H1 (cell line): ENCODE data around the gene TTC3. TPM values are rescaled to one million over a fixed set of nuclear protein-coding genes. Genes with fewer than 3 reads are reported as not detected.

Experiments used
- CTCF ChIA-PET: fragments of 300-600 bp; sonication (Branson Sonifier 250); formaldehyde crosslinking; loops from one replicate; lab custom pipeline; 2021; ENCODE audit not compliant: partially characterized antibody; lab: Charles Lee
- POLR2A ChIA-PET: fragments of 300-600 bp; sonication (Branson Sonifier 250); formaldehyde crosslinking; loops from one replicate; lab custom pipeline; 2021; ENCODE audit warnings: inconsistent platforms; ENCODE audit not compliant: partially characterized antibody; lab: Charles Lee
- DNase-seq, 2 experiments: peaks; one replicate each; pipeline versions ENCODE4 v3.0.0 to v3.0.0-alpha.2; 2010 to 2022; ENCODE audit warnings: low spot score in 2 of 2, low read depth in 1 of 2, mixed read lengths in 1 of 2
- FAIRE-seq: peaks from 2 replicates; lab custom pipeline; 2011; peaks lifted over from hg19 to GRCh38; lab: Jason Lieb, UNC
- H2AFZ ChIP-seq: 2 replicates; pipeline ENCODE4 v1.8.1; 2012; ENCODE audit warnings: low read length, inconsistent platforms
- H2AK5ac ChIP-seq: 2 replicates; pipeline ENCODE4 v1.6.1; 2013; ENCODE audit warnings: low read depth, low read length
- H2BK120ac ChIP-seq: replicated peaks from 2 replicates; pipeline ENCODE3; 2013; ENCODE audit warnings: low read depth, low read length, inconsistent platforms
- H2BK12ac ChIP-seq: 2 replicates; pipeline ENCODE4 v1.6.1; 2013; ENCODE audit warnings: low read depth, low read length
- H2BK15ac ChIP-seq: 2 replicates; pipeline ENCODE4 v1.6.1; 2013; ENCODE audit warnings: low read length
- H2BK20ac ChIP-seq: 2 replicates; pipeline ENCODE4 v1.6.1; 2013; ENCODE audit warnings: low read length
- H2BK5ac ChIP-seq: 2 replicates; pipeline ENCODE4 v1.6.1; 2013; ENCODE audit warnings: low read depth, low read length
- H3K14ac ChIP-seq: 2 replicates; pipeline ENCODE4 v1.6.1; 2013; ENCODE audit warnings: inconsistent platforms; ENCODE audit not compliant: insufficient read length
- H3K18ac ChIP-seq: 2 replicates; pipeline ENCODE4 v1.6.1; 2013; ENCODE audit warnings: low read length; ENCODE audit errors: extremely low read depth
- H3K23ac ChIP-seq: 2 replicates; pipeline ENCODE4 v1.6.1; 2013; ENCODE audit warnings: inconsistent platforms; ENCODE audit not compliant: insufficient read length
- H3K23me2 ChIP-seq: 2 replicates; pipeline ENCODE4 v1.6.1; 2013; ENCODE audit warnings: low read depth, low read length
- H3K27ac ChIP-seq: 2 replicates; pipeline ENCODE4 v1.6.1; 2011; ENCODE audit warnings: low read depth, low read length, inconsistent platforms
- H3K27me3 ChIP-seq, 4 experiments: replicated peaks in 1 of 4; 1 replicate in 1 of 4; 2 replicates in 3 of 4; pipeline versions ENCODE4 v1.6.1 to v1.8.1; 2011 to 2013; ENCODE audit warnings: low read length in 3 of 4, mild to moderate bottlenecking in 3 of 4, inconsistent platforms in 2 of 4, mixed read lengths in 2 of 4, moderate library complexity in 1 of 4; ENCODE audit not compliant: control insufficient read depth in 3 of 4, insufficient read depth in 3 of 4; ENCODE audit errors: extremely low read depth in 1 of 4
- H3K36me3 ChIP-seq, 4 experiments: 2 replicates each; pipeline versions ENCODE4 v1.6.1 to v1.8.1; 2011 to 2013; ENCODE audit warnings: mild to moderate bottlenecking in 4 of 4, low read length in 3 of 4, moderate library complexity in 2 of 4, control low read depth in 1 of 4, inconsistent platforms in 1 of 4; ENCODE audit not compliant: insufficient read depth in 4 of 4, control insufficient read depth in 2 of 4
- H3K4ac ChIP-seq: replicated peaks from 2 replicates; pipeline ENCODE3; 2013; ENCODE audit warnings: low read length, low read depth, mixed read lengths, inconsistent platforms; ENCODE audit not compliant: insufficient read length
- H3K4me1 ChIP-seq, 4 experiments: replicated peaks in 1 of 4; 1 replicate in 1 of 4; 2 replicates in 3 of 4; pipeline versions ENCODE4 v1.6.1 to v1.8.1; 2011 to 2013; ENCODE audit warnings: low read length in 3 of 4, inconsistent platforms in 2 of 4, mixed read lengths in 1 of 4; ENCODE audit not compliant: insufficient read depth in 4 of 4, control insufficient read depth in 3 of 4
- H3K4me2 ChIP-seq, 2 experiments: 2 replicates each; pipeline versions ENCODE4 v1.6.1 to v1.8.1; 2011 to 2013; ENCODE audit warnings: low read depth in 2 of 2, low read length in 2 of 2, control low read depth in 1 of 2, inconsistent platforms in 1 of 2, mild to moderate bottlenecking in 1 of 2; ENCODE audit not compliant: insufficient read depth in 1 of 2
- H3K4me3 ChIP-seq, 4 experiments: fragments of 200-600, 300-600 bp in 1 of 4; sonication (generic), shearing (Covaris generic), sonication (Bioruptor Twin) in 1 of 4; 2 replicates each; pipeline versions ENCODE4 v1.5.1 to v1.8.1; 2011 to 2016; ENCODE audit warnings: low read length in 4 of 4, low read depth in 3 of 4, control low read depth in 2 of 4, inconsistent platforms in 2 of 4, mild to moderate bottlenecking in 2 of 4, mixed read lengths in 1 of 4, moderate library complexity in 1 of 4; ENCODE audit not compliant: insufficient read depth in 2 of 4; ENCODE audit errors: extremely low read depth in 1 of 4
- H3K56ac ChIP-seq: replicated peaks from 2 replicates; pipeline ENCODE3; 2013; ENCODE audit warnings: low read depth, mild to moderate bottlenecking, mixed read lengths, low read length, inconsistent platforms; ENCODE audit not compliant: insufficient read length
- H3K79me1 ChIP-seq: 2 replicates; pipeline ENCODE4 v1.6.1; 2013; ENCODE audit warnings: low read depth, low read length, control low read depth
- H3K79me2 ChIP-seq, 2 experiments: 2 replicates each; pipeline versions ENCODE4 v1.6.1 to v1.8.1; 2012 to 2013; ENCODE audit warnings: low read length in 2 of 2, mild to moderate bottlenecking in 2 of 2, inconsistent platforms in 1 of 2; ENCODE audit not compliant: insufficient read depth in 2 of 2, control insufficient read depth in 1 of 2
- H3K9ac ChIP-seq, 4 experiments: replicated peaks in 1 of 4; 1 replicate in 1 of 4; 2 replicates in 3 of 4; pipeline versions ENCODE4 v1.6.1 to v1.8.1; 2011 to 2013; ENCODE audit warnings: low read depth in 3 of 4, low read length in 3 of 4, control low read depth in 2 of 4, mild to moderate bottlenecking in 2 of 4, moderate library complexity in 2 of 4, inconsistent platforms in 1 of 4; ENCODE audit errors: extremely low read depth in 1 of 4
- H3K9me3 ChIP-seq, 2 experiments: 2 replicates each; pipeline versions ENCODE4 v1.6.1 to v1.8.1; 2012 to 2013; ENCODE audit warnings: mild to moderate bottlenecking in 2 of 2, moderate library complexity in 2 of 2, control low read depth in 1 of 2, inconsistent platforms in 1 of 2, low read depth in 1 of 2, low read length in 1 of 2, mixed read lengths in 1 of 2; ENCODE audit not compliant: insufficient read depth in 2 of 2
- H4K20me1 ChIP-seq, 2 experiments: replicated peaks in 1 of 2; 2 replicates each; pipeline versions ENCODE3 to v1.8.1; 2011 to 2013; ENCODE audit warnings: inconsistent platforms in 2 of 2, low read length in 2 of 2, mild to moderate bottlenecking in 1 of 2; ENCODE audit not compliant: insufficient read depth in 2 of 2, control insufficient read depth in 1 of 2
- H4K5ac ChIP-seq: 2 replicates; pipeline ENCODE4 v1.6.1; 2013; ENCODE audit warnings: low read length, low read depth, mixed read lengths, inconsistent platforms; ENCODE audit not compliant: insufficient read length
- H4K8ac ChIP-seq: 2 replicates; pipeline ENCODE4 v1.8.0; 2013; ENCODE audit warnings: mild to moderate bottlenecking, moderate library complexity, low read length, inconsistent platforms; ENCODE audit not compliant: insufficient read depth; ENCODE audit errors: extremely low read depth
- H4K91ac ChIP-seq: replicated peaks from 2 replicates; pipeline ENCODE3; 2013; ENCODE audit warnings: low read length, mixed read lengths, inconsistent platforms; ENCODE audit not compliant: insufficient read length
- ASH2L ChIP-seq: fragments of 200-600, 300-600 bp; sonication (generic); IDR thresholded peaks from one replicate; pipeline ENCODE4 v1.7.1; 2017; ENCODE audit warnings: low read length
- BRCA1 ChIP-seq: IDR thresholded peaks from 2 replicates; pipeline ENCODE4 v1.6.1; 2012; ENCODE audit warnings: low read depth, low read length, improper control_type of control experiment
- EZH2 ChIP-seq: fragments of 200-600 bp; sonication (generic); IDR thresholded peaks from 2 replicates; pipeline ENCODE4 v1.7.1; 2012; ENCODE audit warnings: low read depth, mild to moderate bottlenecking, moderate library complexity, low read length, inconsistent platforms; ENCODE audit not compliant: severe bottlenecking
- HDAC2 ChIP-seq, 2 experiments: fragments of 300-600 bp in 1 of 2; sonication (generic) in 1 of 2; IDR thresholded peaks; 2 replicates each; pipeline ENCODE4 v1.6.1; 2011 to 2012; ENCODE audit warnings: low read depth in 2 of 2, low read length in 2 of 2, mild to moderate bottlenecking in 2 of 2, moderate library complexity in 2 of 2, borderline replicate concordance in 1 of 2, inconsistent platforms in 1 of 2
- PHF8 ChIP-seq: fragments of 200-600 bp; sonication (generic); conservative IDR thresholded peaks from 2 replicates; pipeline ENCODE4 v1.7.1; 2012; ENCODE audit warnings: low read depth, mild to moderate bottlenecking, inconsistent platforms, low read length, moderate library complexity
- POU5F1 ChIP-seq: IDR thresholded peaks from 2 replicates; pipeline ENCODE4 v1.6.1; 2011; ENCODE audit warnings: low read depth, mild to moderate bottlenecking, low read length, moderate library complexity
- RAD21 ChIP-seq, 2 experiments: IDR thresholded peaks in 1 of 2; conservative IDR thresholded peaks in 1 of 2; 2 replicates each; pipeline ENCODE4 v1.6.1; 2011; ENCODE audit warnings: low read depth in 2 of 2, low read length in 2 of 2, improper control_type of control experiment in 1 of 2, inconsistent platforms in 1 of 2, mild to moderate bottlenecking in 1 of 2, moderate library complexity in 1 of 2
- RBBP5 ChIP-seq: IDR thresholded peaks from 2 replicates; pipeline ENCODE4 v1.7.1; 2012; ENCODE audit warnings: low read depth, mild to moderate bottlenecking, inconsistent platforms, low read length, moderate library complexity, borderline replicate concordance
- WGBS, 2 experiments: shearing (Covaris generic) in 1 of 2; methylation state at CpG; one replicate each; pipeline versions ENCODE4 v1.1.6 to v1.1.7; 2013 to 2015; ENCODE audit warnings: low lambda C conversion rate in 2 of 2, mixed read lengths in 2 of 2, inconsistent platforms in 1 of 2, low coverage in 1 of 2, missing lambda C conversion rate in 1 of 2; ENCODE audit not compliant: insufficient replicate concordance in 2 of 2, insufficient coverage in 1 of 2, insufficient read length in 1 of 2; ENCODE audit errors: extremely low coverage in 1 of 2, missing lambda C conversion rate in 1 of 2; 5-methylcytosine and 5-hydroxymethylcytosine counted together
- polyA plus RNA-seq, 7 experiments: library from polyadenylated mRNA; depleted of rRNA in 3 of 7; stranded (reverse) in 5 of 7; unstranded in 2 of 7; fragments of >200 nt in 5 of 7; fragments of 200-250 nt in 2 of 7; gene quantifications; 1 replicate in 5 of 7; 2 replicates in 1 of 7; 4 replicates in 1 of 7; pipeline versions ENCODE4 v1.2.1 to v1.2.3, GENCODE V29; 2011 to 2013; ENCODE audit warnings: missing spikeins in 2 of 7, mixed read lengths in 2 of 7
- total RNA-seq: library from RNA; stranded (reverse); fragmentation: NEBNext Ultra II Directional; extraction: Animal tissue kit (Norgen Biotek cat#: 25700); gene quantifications from 2 replicates; pipeline ENCODE4 v1.2.1, GENCODE V29; 2021
- TF ChIP-seq, protein P1 (sequence below), 3 experiments: IDR thresholded peaks; 1 replicate in 2 of 3; 2 replicates in 1 of 3; pipeline versions ENCODE4 v1.5.1 to v1.6.1; 2011; ENCODE audit warnings: low read length in 3 of 3, mild to moderate bottlenecking in 3 of 3, inconsistent platforms in 2 of 3, low read depth in 1 of 3, moderate library complexity in 1 of 3; ENCODE audit not compliant: insufficient read depth in 1 of 3; ENCODE audit errors: control extremely low read depth in 1 of 3

TTC3 gene
- total and polyA plus RNA-seq, 2 of the 8 experiments (the other 6 are each of a cell fraction or from before 2014, with no cell fraction given) = 11.0 to 36.2 TPM

DNA sequence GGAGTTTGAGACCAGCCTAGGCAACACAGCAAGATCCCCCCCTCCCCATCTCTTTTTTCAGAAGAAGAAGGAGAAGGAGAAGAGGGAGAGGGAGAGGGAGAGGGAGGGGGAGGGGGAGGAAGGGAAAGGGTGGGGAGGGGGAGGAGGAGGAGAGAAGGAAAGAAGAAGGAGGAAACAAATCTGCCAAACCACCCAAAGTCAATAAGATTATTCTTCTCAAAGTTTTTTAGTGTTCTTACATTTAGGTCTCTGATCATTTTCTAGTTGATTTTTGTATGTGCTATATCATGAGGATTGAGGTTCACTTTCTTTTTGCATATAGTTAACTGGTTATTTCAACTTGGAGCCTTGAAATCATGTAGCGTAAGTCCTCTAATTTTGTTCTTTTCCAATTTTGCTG lies 137.7 kb downstream of the TTC3 start:
- H3K23ac ChIP-seq = no peak overlapping the region
- H3K56ac ChIP-seq = no peak overlapping the region
- no peaks in the 10 kb centered on the region for H3K36me3 ChIP-seq
- no peak overlapping the region for H4K91ac ChIP-seq
- H2BK12ac ChIP-seq = no peak overlapping the region
- no peak overlapping the region for H2AFZ ChIP-seq
- H3K4me1 ChIP-seq = no peaks in the 10 kb centered on the region
- no peak overlapping the region for H4K8ac ChIP-seq
- no peak overlapping the region for H3K14ac ChIP-seq
- H3K27ac ChIP-seq = no peak overlapping the region
- DNase-seq (no peak), FAIRE-seq (no peak)
- H3K79me2 ChIP-seq = no peaks in the 10 kb centered on the region
- H4K20me1 ChIP-seq = no peaks in the 10 kb centered on the region
- H4K5ac ChIP-seq = no peak overlapping the region
- H3K18ac ChIP-seq = no peak overlapping the region
- H3K27me3 ChIP-seq = no peaks in the 10 kb centered on the region
- no peak overlapping the region for H2BK120ac ChIP-seq
- H2AK5ac ChIP-seq = no peak overlapping the region
- no peaks in the 10 kb centered on the region for H3K79me1 ChIP-seq
- H3K9ac ChIP-seq = no peak overlapping the region
- no peak overlapping the region for H2BK20ac ChIP-seq
- H2BK15ac ChIP-seq = no peak overlapping the region
- no peak overlapping the region for H2BK5ac ChIP-seq
- ChIA-PET POLR2A (no interaction called here), CTCF (no interaction called here)
- no peak overlapping the region for H3K4ac ChIP-seq
- H3K4me3 ChIP-seq = no peak overlapping the region
- no peaks in the 10 kb centered on the region for H3K23me2 ChIP-seq
- 100% methylated on average over 1 of the region's 1 CpG; no CpG with 5 or more reads in 1 of the 2 experiments for WGBS, 2 experiments
- 0 out of 4 replicates have a peak, but pooled peaks cover 0 to 8% of the 10 kb centered on the region in 2 experiments for H3K9me3 ChIP-seq
- H3K4me2 ChIP-seq = no peak overlapping the region
- no peak for TF ChIP-seq RAD21 (IDR thresholded peaks at IDR 0.05 in 1 of 2, conservative IDR thresholded peaks at IDR 0.05 in 1 of 2; ENCODE audit: low read depth in 2 of 2, low read length in 2 of 2)
- TF ChIP-seq BRCA1 = no peak
- no peak for TF ChIP-seq ASH2L
- no peak for TF ChIP-seq EZH2
- no peak for TF ChIP-seq RBBP5
- TF ChIP-seq PHF8 = no peak
- TF ChIP-seq POU5F1 = no peak
- TF ChIP-seq, protein P1, sequence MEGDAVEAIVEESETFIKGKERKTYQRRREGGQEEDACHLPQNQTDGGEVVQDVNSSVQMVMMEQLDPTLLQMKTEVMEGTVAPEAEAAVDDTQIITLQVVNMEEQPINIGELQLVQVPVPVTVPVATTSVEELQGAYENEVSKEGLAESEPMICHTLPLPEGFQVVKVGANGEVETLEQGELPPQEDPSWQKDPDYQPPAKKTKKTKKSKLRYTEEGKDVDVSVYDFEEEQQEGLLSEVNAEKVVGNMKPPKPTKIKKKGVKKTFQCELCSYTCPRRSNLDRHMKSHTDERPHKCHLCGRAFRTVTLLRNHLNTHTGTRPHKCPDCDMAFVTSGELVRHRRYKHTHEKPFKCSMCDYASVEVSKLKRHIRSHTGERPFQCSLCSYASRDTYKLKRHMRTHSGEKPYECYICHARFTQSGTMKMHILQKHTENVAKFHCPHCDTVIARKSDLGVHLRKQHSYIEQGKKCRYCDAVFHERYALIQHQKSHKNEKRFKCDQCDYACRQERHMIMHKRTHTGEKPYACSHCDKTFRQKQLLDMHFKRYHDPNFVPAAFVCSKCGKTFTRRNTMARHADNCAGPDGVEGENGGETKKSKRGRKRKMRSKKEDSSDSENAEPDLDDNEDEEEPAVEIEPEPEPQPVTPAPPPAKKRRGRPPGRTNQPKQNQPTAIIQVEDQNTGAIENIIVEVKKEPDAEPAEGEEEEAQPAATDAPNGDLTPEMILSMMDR (IDR thresholded peaks at IDR 0.05; ENCODE audit: control extremely low read depth in 1 of 3, insufficient read depth in 1 of 3, low read depth in 1 of 3, low read length in 3 of 3) = no peak
- TF ChIP-seq HDAC2 (IDR thresholded peaks at IDR 0.05; ENCODE audit: borderline replicate concordance in 1 of 2, low read depth in 2 of 2, low read length in 2 of 2) = no peak
